GM18873 (cell line): Measurements from ENCODE around the gene PRKAG2.

Source experiments
- ATAC-seq: cut with Tn5 transposase; IDR thresholded peaks from one replicate; pipeline ENCODE4 v1.9.1; 2021; ENCODE audit warnings: mild to moderate bottlenecking, moderate library complexity, moderate number of reproducible peaks; ENCODE audit not compliant: unreplicated experiment, low FRiP score

The PRKAG2 gene

DNA sequence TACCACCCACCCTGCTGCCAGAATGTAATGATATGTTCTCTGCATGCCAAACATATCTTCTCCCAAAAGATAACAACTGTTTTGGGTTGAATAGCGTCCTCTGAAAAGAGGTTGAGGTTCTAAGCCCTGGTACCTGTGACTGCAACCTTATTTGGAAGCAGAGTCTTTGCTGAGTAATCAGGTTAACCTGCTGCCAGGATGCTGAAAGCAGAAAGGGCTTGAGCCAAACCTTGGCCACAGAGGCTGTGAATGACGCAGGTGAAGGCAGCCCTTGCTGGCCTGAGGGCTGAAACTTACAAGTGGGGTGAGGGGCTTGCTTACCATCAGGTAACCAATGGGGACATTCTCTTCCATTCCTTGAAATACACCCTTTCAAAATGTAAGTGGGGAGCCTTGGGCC is 205.4 kb downstream of the PRKAG2 start:
- no peak for ATAC-seq

DNA sequence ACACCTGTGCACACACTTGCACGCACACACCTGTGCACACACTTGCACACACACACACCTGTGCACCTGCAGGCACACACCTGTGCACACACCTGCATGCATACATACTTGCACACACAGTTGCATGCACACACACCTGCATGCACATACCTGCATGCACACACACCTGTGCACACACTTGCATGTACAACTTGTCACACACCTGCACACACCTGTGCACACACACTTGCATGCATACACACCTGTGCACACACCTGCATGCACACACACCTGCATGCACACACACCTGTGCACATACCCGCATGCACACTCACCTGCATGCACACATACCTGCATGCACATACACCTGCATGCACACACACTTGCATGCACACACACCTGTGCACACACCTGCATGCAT is 207.2 kb downstream of the PRKAG2 start:
- ATAC-seq: no peak

DNA sequence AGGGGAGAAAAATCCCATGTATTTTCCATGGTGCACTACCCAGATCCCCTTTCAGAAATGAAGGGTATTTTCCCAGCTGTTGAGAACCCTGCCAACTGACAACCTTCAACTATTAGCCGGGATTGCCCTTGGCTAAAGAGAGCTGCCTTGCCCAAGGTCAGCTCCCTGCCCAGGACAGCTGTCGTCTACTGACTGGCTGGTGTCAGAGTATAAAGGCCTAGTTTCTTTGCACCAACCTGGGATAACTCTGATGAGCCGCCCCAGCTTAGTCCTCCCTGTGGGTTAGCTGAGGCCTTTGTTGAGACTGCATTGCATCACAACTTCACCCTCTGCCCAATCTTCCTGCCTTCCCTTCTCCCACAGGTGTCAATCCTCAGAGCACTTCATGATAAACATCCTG is 210.0 kb downstream of the PRKAG2 start:
- ATAC-seq: no peak

- no peak for ATAC-seq
These were observed 211.5 kb downstream of the PRKAG2 start for GRCh38 chr7:151665368-151665767.

- ATAC-seq: no peak
These were observed 212.6 kb downstream of the PRKAG2 start for GRCh38 chr7:151664268-151664667.

GRCh38 chr7:151663382-151664100 is 213.4 kb downstream of the PRKAG2 start:
- no peak for ATAC-seq

- ATAC-seq: no peak
These were observed 214.6 kb downstream of the PRKAG2 start for GRCh38 chr7:151662251-151662826.

DNA sequence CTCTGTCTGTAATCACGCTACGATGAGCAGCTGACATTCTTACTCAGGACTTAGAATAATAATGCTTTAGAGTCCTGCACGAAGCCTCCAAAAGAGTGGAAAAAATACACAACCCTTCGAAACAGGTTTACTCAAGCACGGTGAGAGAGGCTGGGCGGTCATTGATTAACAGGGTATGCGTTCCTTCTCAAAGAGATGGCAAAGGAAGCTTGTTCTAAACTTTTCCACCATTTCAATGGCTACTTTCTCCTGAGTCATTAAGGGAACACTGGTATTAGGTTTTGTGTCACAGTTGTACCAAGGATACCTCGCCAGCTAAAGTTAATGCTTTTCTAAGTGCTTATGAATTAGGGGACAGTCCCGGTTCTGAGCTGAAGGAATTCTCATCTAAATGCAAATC is 215.3 kb downstream of the PRKAG2 start:
- ATAC-seq: no peak

GRCh38 chr7:151660141-151660540 is 216.8 kb downstream of the PRKAG2 start:
- no peak for ATAC-seq

DNA sequence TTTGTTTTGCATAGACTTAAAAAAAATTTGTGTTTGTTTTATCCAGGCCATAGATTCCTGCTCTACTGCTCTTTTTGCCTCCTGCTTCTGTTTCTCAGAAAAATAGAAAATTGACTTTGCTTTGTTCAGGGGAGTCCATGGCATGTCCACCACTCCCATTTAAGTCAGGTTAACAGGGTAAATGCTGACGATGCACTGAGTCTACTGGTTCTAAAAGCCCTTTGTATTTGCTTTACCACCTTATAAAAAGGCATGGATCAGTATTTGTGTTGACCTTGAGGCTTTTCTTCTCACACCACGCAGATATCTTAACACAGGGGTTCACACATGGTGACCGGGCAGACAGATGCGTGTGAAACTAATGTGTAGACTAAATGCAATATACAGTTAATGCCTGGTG is 217.7 kb downstream of the PRKAG2 start:
- no peak for ATAC-seq

DNA sequence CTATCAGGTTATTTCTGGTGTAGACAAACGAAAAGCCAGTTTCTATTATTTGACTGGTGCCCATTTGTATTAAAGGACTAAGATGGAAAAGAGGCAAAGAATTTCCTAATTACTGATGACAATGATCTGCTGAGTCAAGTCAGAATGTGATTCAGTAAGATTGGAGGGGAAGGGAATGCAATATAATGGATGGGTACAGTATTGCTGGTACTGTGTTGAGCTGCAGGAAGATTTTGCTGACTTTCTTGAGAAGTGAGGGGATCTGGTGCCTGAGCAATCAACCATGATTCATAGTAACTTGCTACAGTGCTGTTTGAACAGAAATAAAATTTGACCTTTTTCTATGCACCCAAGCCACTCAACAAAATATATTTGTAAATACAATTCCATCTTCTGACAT is 218.1 kb downstream of the PRKAG2 start:
- no peak for ATAC-seq

- ATAC-seq: no peak
These were observed 219.7 kb downstream of the PRKAG2 start for GRCh38 chr7:151657173-151657572.

DNA sequence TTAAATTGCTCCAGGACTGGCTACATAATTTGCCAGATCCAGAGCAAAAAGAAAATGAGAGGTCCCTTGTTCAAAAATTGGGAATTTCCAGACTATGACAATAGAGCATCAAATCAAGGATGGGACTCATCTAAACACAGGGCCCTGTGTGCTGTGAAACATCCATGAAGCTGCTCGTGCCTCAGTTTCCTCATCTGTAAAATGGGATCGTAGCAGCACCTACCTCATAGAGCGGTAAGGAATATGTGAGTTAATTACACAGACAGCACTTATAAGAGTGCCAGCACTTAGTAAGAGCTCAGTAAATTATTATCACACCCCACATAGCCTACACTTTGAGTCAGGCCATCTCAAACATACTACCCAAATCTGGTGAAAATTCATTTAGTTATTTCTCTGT is 221.4 kb downstream of the PRKAG2 start:
- ATAC-seq: no peak

DNA sequence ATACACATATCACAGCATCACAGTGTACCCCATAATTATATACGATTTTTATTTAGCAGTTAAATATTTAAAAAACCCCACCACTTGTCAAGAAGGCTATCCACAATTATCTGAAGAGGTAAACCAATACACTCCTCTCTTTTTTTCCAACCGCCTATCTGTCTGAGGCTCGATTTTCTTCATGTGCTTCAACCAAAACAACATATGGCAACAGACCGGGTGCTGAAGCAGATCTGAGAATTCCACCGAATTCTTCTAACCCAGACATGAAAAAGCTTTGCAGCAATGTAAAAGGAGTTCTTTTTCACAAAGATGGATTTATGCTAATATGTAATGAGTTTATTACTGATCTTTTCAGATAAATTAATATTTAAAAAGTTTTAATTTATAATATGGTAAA is 224.8 kb downstream of the PRKAG2 start:
- ATAC-seq: no peak

- ATAC-seq: no peak
These were observed 226.8 kb downstream of the PRKAG2 start for GRCh38 chr7:151650161-151650560.

DNA sequence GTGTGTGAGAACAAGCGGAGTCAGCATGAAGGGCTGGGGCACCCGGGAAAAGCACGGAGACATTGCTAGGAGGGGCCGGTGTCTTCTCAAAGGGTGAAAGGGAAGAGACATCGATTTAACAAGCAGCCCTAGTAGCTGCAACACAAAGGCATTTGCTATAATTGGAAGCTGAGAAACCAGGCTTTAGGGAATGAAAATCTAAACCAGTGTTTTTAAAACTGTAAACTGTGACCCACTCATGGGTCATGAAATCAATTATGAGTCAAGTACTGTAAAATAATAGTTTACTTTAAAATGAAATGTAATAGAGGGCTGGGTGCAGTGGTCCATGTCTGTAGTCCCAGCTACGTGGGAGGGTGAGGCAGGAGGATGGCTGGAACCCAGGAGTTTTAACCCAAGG is 228.5 kb downstream of the PRKAG2 start:
- no peak for ATAC-seq

DNA sequence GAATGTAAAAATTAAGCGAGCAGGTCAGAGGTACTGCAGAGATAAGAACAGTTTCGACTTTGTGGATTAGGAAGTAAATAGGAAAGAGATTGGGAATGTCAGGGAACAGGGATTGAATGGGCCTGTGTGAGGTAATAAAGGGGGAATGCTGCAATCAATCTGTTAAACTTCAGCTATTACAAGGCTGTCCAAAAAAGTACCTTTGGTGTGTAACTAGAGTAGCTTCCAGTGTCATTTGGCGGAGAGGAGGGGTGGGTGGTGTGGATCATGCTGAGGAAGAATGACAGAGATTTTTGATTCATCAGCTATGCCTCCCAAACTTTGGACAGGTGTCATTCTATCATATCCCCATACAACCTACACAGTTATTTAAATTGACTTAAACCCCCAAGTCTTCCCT is 229.0 kb downstream of the PRKAG2 start:
- ATAC-seq: no peak

GRCh38 chr7:151647006-151647405 is 229.9 kb downstream of the PRKAG2 start:
- ATAC-seq: no peak

DNA sequence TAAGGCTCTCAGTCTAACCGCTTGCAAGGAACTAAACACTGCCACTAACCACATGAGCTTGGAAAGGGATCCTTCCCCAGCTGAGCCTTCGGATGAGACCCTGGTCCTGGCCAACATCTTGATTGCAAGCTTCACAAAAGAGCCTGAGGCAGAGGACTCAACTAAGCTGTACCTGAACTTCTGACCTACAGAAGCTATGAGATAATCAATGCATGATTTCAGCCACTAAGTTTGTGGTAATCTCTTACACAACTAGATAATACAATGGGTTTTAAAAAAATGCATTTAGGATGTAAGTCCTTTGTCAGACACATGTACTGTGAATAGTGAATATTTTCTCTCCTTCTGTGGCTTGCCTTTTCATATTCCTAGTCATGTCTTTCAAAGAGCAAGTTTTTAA is 231.6 kb downstream of the PRKAG2 start:
- no peak for ATAC-seq

GRCh38 chr7:151644554-151644953 is 232.4 kb downstream of the PRKAG2 start:
- no peak for ATAC-seq

DNA sequence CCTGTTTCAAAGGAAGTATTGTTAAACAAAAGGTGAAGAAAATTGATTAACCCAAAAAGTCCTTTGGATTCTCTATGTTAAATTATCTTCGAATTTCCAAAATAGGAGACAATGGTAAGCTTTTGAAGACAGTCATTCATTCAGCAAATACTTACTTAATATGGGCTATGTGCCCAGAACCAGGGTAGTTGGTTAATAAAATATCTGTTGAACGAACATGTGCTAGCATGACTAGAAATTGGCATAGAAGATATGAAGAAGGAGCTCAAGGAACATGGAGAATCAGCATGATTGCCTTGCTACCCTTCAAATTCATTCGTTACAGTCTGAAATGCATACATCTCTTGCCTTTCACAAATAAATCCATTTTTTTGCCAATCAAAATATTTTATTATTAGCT is 234.2 kb downstream of the PRKAG2 start:
- no peak for ATAC-seq

- no peak for ATAC-seq
These were observed 235.3 kb downstream of the PRKAG2 start for GRCh38 chr7:151641587-151641986.
